ENCODE data around the gene GET4.
"Not testable (repeated sequence)": the region's sequence is repeated elsewhere in the genome, so short reads cannot be mapped to it uniquely, and the experiment has no call there.

Gene GET4

GRCh38 chr7:917255-918117 is 41.1 kb downstream of the GET4 start:
- DNase-seq, result no peak

GRCh38 chr7:918118-918425 is 41.7 kb downstream of the GET4 start:
- DNase-seq, result no peak

- no peak for DNase-seq
Observed at GRCh38 chr7:918441-919113, 42.2 kb downstream of the GET4 start.

GRCh38 chr7:919114-919442 is 42.7 kb downstream of the GET4 start:
- DNase-seq, result no peak

- DNase-seq, result no peak
Observed at GRCh38 chr7:919924-920341, 43.6 kb downstream of the GET4 start.

GRCh38 chr7:920351-921070 is 44.2 kb downstream of the GET4 start:
- DNase-seq, result no peak

GRCh38 chr7:921071-921461 is 44.7 kb downstream of the GET4 start:
- no peak for DNase-seq

- DNase-seq, result no peak
Observed at GRCh38 chr7:921581-922333, 45.4 kb downstream of the GET4 start.

GRCh38 chr7:922334-923107 is 46.2 kb downstream of the GET4 start:
- DNase-seq, result no peak

- DNase-seq, result no peak
Observed at GRCh38 chr7:923108-924041, 47.0 kb downstream of the GET4 start.

GRCh38 chr7:924042-924441 is 47.7 kb downstream of the GET4 start:
- not testable (repeated sequence) for DNase-seq

GRCh38 chr7:924541-925231 is 48.3 kb downstream of the GET4 start:
- no peak for DNase-seq

GRCh38 chr7:925601-926000 is 49.2 kb downstream of the GET4 start:
- DNase-seq, result no peak

- DNase-seq, result no peak
Observed at GRCh38 chr7:926061-927030, 50.0 kb downstream of the GET4 start.

- no peak for DNase-seq
Observed at GRCh38 chr7:927031-927671, 50.8 kb downstream of the GET4 start.

- DNase-seq, result no peak
Observed at GRCh38 chr7:929311-929711, 53.0 kb downstream of the GET4 start.

GRCh38 chr7:930975-931758 is 54.8 kb downstream of the GET4 start:
- DNase-seq, result no peak
